IMR-90 (cell line): ENCODE data around the gene MCTP1. TPM values are rescaled to one million over a fixed set of nuclear protein-coding genes. Genes with fewer than 3 reads are reported as not detected.

Experiments
- ATAC-seq: fragments of 200-7000 bp; cut with Tn5 transposase; 2 replicates; pipeline ENCODE4 v1.9.1; 2020; ENCODE audit warnings: low read depth, mild to moderate bottlenecking, moderate library complexity
- BruUV-seq: library from RNA; stranded (reverse); fragments of 400-500 nt; replicated peaks from 2 replicates; lab custom pipeline; 2021; lab: Mats Ljungman, UMichigan
- CTCF ChIA-PET: fragments of 300-600 bp; formaldehyde crosslinking; extraction: SDS; loops from one replicate; lab custom pipeline; 2021; ENCODE audit warnings: antibody characterized with exemption; lab: Yijun Ruan, JAX
- POLR2A ChIA-PET: fragments of 300-600 bp; sonication (Branson Sonifier 250); formaldehyde crosslinking; loops from one replicate; lab custom pipeline; 2022; ENCODE audit warnings: antibody characterized with exemption; ENCODE audit not compliant: unreplicated experiment; lab: Charles Lee
- DNase-seq: peaks from one replicate; pipeline ENCODE4 v3.0.0; 2013
- H2AFZ ChIP-seq: replicated peaks from 2 replicates; pipeline ENCODE3; 2013; ENCODE audit warnings: low read length, mild to moderate bottlenecking; ENCODE audit not compliant: poor library complexity
- H2AK5ac ChIP-seq: 2 replicates; pipeline ENCODE4 v1.6.1; 2013; ENCODE audit warnings: low read depth, low read length, inconsistent platforms
- H2AK9ac ChIP-seq: replicated peaks from 2 replicates; pipeline ENCODE3; 2013; ENCODE audit warnings: mild to moderate bottlenecking, low read depth, low read length, moderate library complexity; ENCODE audit not compliant: poor library complexity
- H2BK120ac ChIP-seq: 2 replicates; pipeline ENCODE4 v1.6.1; 2013; ENCODE audit warnings: low read depth, low read length, inconsistent platforms
- H2BK15ac ChIP-seq: 3 replicates; pipeline ENCODE4 v1.6.1; 2013; ENCODE audit warnings: low read depth, low read length, inconsistent platforms
- H2BK20ac ChIP-seq: 2 replicates; pipeline ENCODE4 v1.6.1; 2013; ENCODE audit warnings: low read depth, mild to moderate bottlenecking, inconsistent platforms, low read length, moderate library complexity
- H2BK5ac ChIP-seq: 2 replicates; pipeline ENCODE4 v1.6.1; 2013; ENCODE audit warnings: mild to moderate bottlenecking, low read depth, low read length, inconsistent platforms; ENCODE audit not compliant: poor library complexity, severe bottlenecking
- H3K14ac ChIP-seq: replicated peaks from 2 replicates; pipeline ENCODE4 v1.6.1; 2013; ENCODE audit warnings: low read depth, low read length, inconsistent platforms
- H3K18ac ChIP-seq: 2 replicates; pipeline ENCODE4 v1.6.1; 2013; ENCODE audit warnings: low read depth, low read length, control low read depth
- H3K23ac ChIP-seq: 2 replicates; pipeline ENCODE4 v1.6.1; 2013; ENCODE audit warnings: low read depth, low read length, inconsistent platforms
- H3K27ac ChIP-seq: 2 replicates; pipeline ENCODE4 v1.5.1; 2013; ENCODE audit warnings: mild to moderate bottlenecking, control low read depth, low read length; ENCODE audit not compliant: insufficient read depth
- H3K27me3 ChIP-seq: 2 replicates; pipeline ENCODE4 v1.6.1; 2013; ENCODE audit warnings: low read length; ENCODE audit not compliant: control insufficient read depth, insufficient read depth
- H3K36me3 ChIP-seq: 2 replicates; pipeline ENCODE4 v1.6.1; 2013; ENCODE audit warnings: low read length, mixed read lengths; ENCODE audit not compliant: control insufficient read depth, insufficient read depth
- H3K4ac ChIP-seq: 2 replicates; pipeline ENCODE4 v1.6.1; 2013; ENCODE audit warnings: low read depth, low read length, inconsistent platforms
- H3K4me1 ChIP-seq: 2 replicates; pipeline ENCODE4 v1.6.1; 2013; ENCODE audit warnings: low read length, mixed read lengths; ENCODE audit not compliant: control insufficient read depth, insufficient read depth
- H3K4me2 ChIP-seq: 2 replicates; pipeline ENCODE4 v1.6.1; 2013; ENCODE audit warnings: low read depth, mild to moderate bottlenecking, control low read depth, low read length, moderate library complexity
- H3K4me3 ChIP-seq: 2 replicates; pipeline ENCODE4 v1.5.1; 2013; ENCODE audit warnings: low read depth, mild to moderate bottlenecking, control low read depth, low read length, moderate library complexity; ENCODE audit not compliant: insufficient read depth
- H3K56ac ChIP-seq: 2 replicates; pipeline ENCODE4 v1.6.1; 2013; ENCODE audit warnings: low read length, inconsistent platforms; ENCODE audit not compliant: insufficient read depth; ENCODE audit errors: extremely low read depth
- H3K79me1 ChIP-seq, 2 experiments: 2 replicates each; pipeline ENCODE4 v1.6.1; 2013; ENCODE audit warnings: low read length in 2 of 2, inconsistent platforms in 1 of 2, low read depth in 1 of 2
- H3K9ac ChIP-seq: 2 replicates; pipeline ENCODE4 v1.6.1; 2013; ENCODE audit warnings: low read depth, low read length, control low read depth
- H3K9me1 ChIP-seq: 2 replicates; pipeline ENCODE4 v1.6.1; 2013; ENCODE audit warnings: low read length, inconsistent platforms; ENCODE audit not compliant: insufficient read depth
- H3K9me3 ChIP-seq: 2 replicates; pipeline ENCODE4 v1.6.1; 2013; ENCODE audit warnings: low read length; ENCODE audit not compliant: control insufficient read depth, insufficient read depth
- H4K20me1 ChIP-seq: 2 replicates; pipeline ENCODE4 v1.6.1; 2013; ENCODE audit warnings: low read length, inconsistent platforms; ENCODE audit not compliant: insufficient read depth
- H4K5ac ChIP-seq: 2 replicates; pipeline ENCODE4 v1.6.1; 2013; ENCODE audit warnings: mild to moderate bottlenecking, low read depth, low read length, control low read depth
- H4K8ac ChIP-seq, 2 experiments: 2 replicates each; pipeline ENCODE4 v1.6.1; 2013; ENCODE audit warnings: low read depth in 2 of 2, low read length in 2 of 2, control low read depth in 1 of 2, inconsistent platforms in 1 of 2
- H4K91ac ChIP-seq: 2 replicates; pipeline ENCODE4 v1.6.1; 2013; ENCODE audit warnings: low read depth, low read length, inconsistent platforms; ENCODE audit not compliant: insufficient read depth
- CHD1 ChIP-seq: IDR thresholded peaks from 2 replicates; pipeline ENCODE4 v1.6.1; 2012; ENCODE audit warnings: low read depth, low read length, improper control_type of control experiment
- WGBS, 2 experiments: methylation state at CpG; one replicate each; pipeline versions ENCODE4 v1.1.5 to v1.1.7; 2013; ENCODE audit warnings: missing lambda C conversion rate in 2 of 2; ENCODE audit not compliant: insufficient read length in 1 of 2; ENCODE audit errors: extremely low coverage in 2 of 2; 5-methylcytosine and 5-hydroxymethylcytosine counted together
- dilution Hi-C: fragments of 300-500 bp; cut with HindIII; formaldehyde crosslinking; loops from one replicate; pipeline ENCODE4 v1.14.3; 2018; ENCODE audit warnings: low sequenced_read_pairs; ENCODE audit not compliant: unreplicated experiment
- in situ Hi-C: fragments of 300-500 bp; cut with MboI; formaldehyde crosslinking; loops from 3 replicates; pipeline ENCODE4 v1.14.3; 2019; ENCODE audit warnings: low sequenced_read_pairs, inconsistent platforms, mixed read lengths
- intact Hi-C: fragments of 100-400 bp; cut with micrococcal nuclease; formaldehyde crosslinking; loops from 2 replicates; pipeline ENCODE4 v1.10.0; 2022
- polyA plus RNA-seq, 3 experiments: library from polyadenylated mRNA; depleted of rRNA; stranded (reverse); fragments of >200 nt; gene quantifications; 2 replicates each; pipeline ENCODE4 v1.2.3, GENCODE V29; 2012; ENCODE audit warnings: low replicate concordance in 1 of 3
- total RNA-seq: library from RNA; depleted of rRNA; stranded (reverse); fragments of >200 nt; gene quantifications from 2 replicates; pipeline ENCODE4 v1.2.3, GENCODE V29; 2012

MCTP1 gene
- total and polyA plus RNA-seq, 2 of the 4 experiments (the other 2 are of a cell fraction), result 0.21 TPM; not detected in 1

DNA sequence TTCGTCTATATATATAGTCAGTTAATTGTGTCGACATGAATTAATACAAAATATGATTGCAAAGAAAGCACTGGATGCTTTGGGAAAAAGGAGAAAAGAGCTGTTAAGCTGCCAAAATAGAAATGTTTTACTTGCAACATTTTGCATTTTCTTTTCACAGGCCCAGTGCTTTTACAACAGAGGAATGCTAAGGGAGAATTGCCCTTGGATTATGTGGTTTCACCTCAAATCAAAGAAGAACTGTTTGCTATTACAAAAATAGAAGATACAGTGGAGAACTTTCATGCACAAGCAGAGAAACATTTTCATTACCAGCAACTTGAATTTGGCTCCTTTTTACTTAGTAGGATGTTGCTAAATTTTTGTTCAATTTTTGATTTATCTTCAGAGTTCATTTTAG, 590.2 kb downstream of the MCTP1 start:
- H4K8ac ChIP-seq, result no peak overlapping the region
- no peak overlapping the region for H3K4me2 ChIP-seq
- H3K18ac ChIP-seq, result no peak overlapping the region
- no peaks in the 10 kb centered on the region for H3K27me3 ChIP-seq
- H4K20me1 ChIP-seq, result no peaks in the 10 kb centered on the region
- no peak overlapping the region for H4K5ac ChIP-seq
- no peak overlapping the region for H2AK9ac ChIP-seq
- H3K4me3 ChIP-seq, result no peak overlapping the region
- intact Hi-C loops, result loop anchor here (5.0 to 10.0 kb wide), 5 partner anchors 77 to 1107 kb away; partner anchors contain the start of genes KIAA0825 and SLF1
- POLR2A ChIA-PET, result no interaction called here
- no peak overlapping the region for H2BK5ac ChIP-seq
- H3K14ac ChIP-seq, result no peak overlapping the region
- no peak overlapping the region for H2AK5ac ChIP-seq
- dilution Hi-C loops, result no loop called here
- in situ Hi-C loops, result loop anchor here (10.0 kb wide), 1 partner anchor 1110 kb away; the partner anchor contains the start of genes NR2F1 and NR2F1-AS1
- no peak overlapping the region for H3K56ac ChIP-seq
- 0 out of 2 replicates have a peak, but pooled peaks cover 3% of the 10 kb centered on the region for H3K9me1 ChIP-seq
- no peak overlapping the region for H2BK120ac ChIP-seq
- no peak for ATAC-seq
- no peak overlapping the region for H4K91ac ChIP-seq
- no peak overlapping the region for H3K9ac ChIP-seq
- no peak overlapping the region for H3K27ac ChIP-seq
- H3K4ac ChIP-seq, result no peak overlapping the region
- TF ChIP-seq CHD1, result no peak
- H3K23ac ChIP-seq, result no peak overlapping the region
- no peak for DNase-seq
- H3K9me3 ChIP-seq, result no peaks in the 10 kb centered on the region
- no peaks in the 10 kb centered on the region for H3K79me1 ChIP-seq
- H2BK20ac ChIP-seq, result no peak overlapping the region
- BruUV-seq, result no TSS peak
- H2AFZ ChIP-seq, result no peak overlapping the region
- CTCF ChIA-PET, result interaction anchor here (1.7 kb wide), 1 partner anchor 43 kb away, joined by 5 read pairs; no protein-coding TSS in a partner anchor
- no peaks in the 10 kb centered on the region for H3K36me3 ChIP-seq
- no peak overlapping the region for H2BK15ac ChIP-seq
- peaks cover 4% of the 10 kb centered on the region for H3K4me1 ChIP-seq
- no CpG with 5 or more reads among the region's 2 CpGs for WGBS, 2 experiments
